Left ventricle myocardium superior (tissue), 1 donor: Measurements from ENCODE around the gene ATP6V1D. TPM values are rescaled to one million over a fixed set of nuclear protein-coding genes. Genes with fewer than 3 reads are reported as not detected.
"Not testable (repeated sequence)": the region's sequence is repeated elsewhere in the genome, so short reads cannot be mapped to it uniquely, and the experiment has no call there.

Experiments
- ATAC-seq: fragments of 200-7000 bp; cut with Tn5 transposase; one replicate; pipeline ENCODE4 v1.9.1; 2020; ENCODE audit warnings: mild to moderate bottlenecking, moderate library complexity
- DNase-seq: peaks from one replicate; pipeline ENCODE4 v3.0.0-alpha.2; 2020
- intact Hi-C: fragments of 100-400 bp; cut with micrococcal nuclease; formaldehyde crosslinking; loops from one replicate; pipeline ENCODE4 v1.11.0; 2022
- long read RNA-seq: library from polyadenylated mRNA; unstranded; transcript quantifications from one replicate; pipeline ENCODE4 v2.0.0, GENCODE V29; 2021
- total RNA-seq: library from RNA; stranded (reverse); fragmentation: NEBNext Ultra II Directional; extraction: Animal tissue kit (Norgen Biotek cat#: 25700); gene quantifications from one replicate; pipeline ENCODE4 v1.2.1, GENCODE V29; 2021
- donor health status: DM: no; HTN: yes; CAD: no; lungs with severe emphysema.

Gene ATP6V1D
- 155 TPM for total RNA-seq
- long read RNA-seq, transcript ATP6V1D-201 (9 exons, 1,845 nt) = major isoform, 91 of 105 reads
- long read RNA-seq, partial matches to known transcripts = 13 of 105 reads
- long read RNA-seq, other reads (novel, unspliced or antisense) = 0 of 105 reads

- intact Hi-C loops = no loop called here
- ATAC-seq (peak; percentile 98), DNase-seq (peak; percentile 100)
Measured at GRCh38 chr14:67359775-67360469, at the start of gene ATP6V1D, which contains the start of gene EIF2S1. Gene ATP6V1D (minus strand): TSS chr14:67359804. CDS start chr14:67359698, 106 bp downstream. Gene EIF2S1 (plus strand): TSS chr14:67360328. CDS start chr14:67364768, 4,440 bp downstream.

- intact Hi-C loops, ATAC-seq, DNase-seq: not testable (repeated sequence)
Measured at GRCh38 chr14:67408122-67408801, 48.7 kb upstream of the ATP6V1D start.

GRCh38 chr14:67405771-67406170 is 46.2 kb upstream of the ATP6V1D start:
- ATAC-seq (no peak), DNase-seq (no peak)
- intact Hi-C loops = no loop called here

- intact Hi-C loops = no loop called here
- DNase-seq (no peak), ATAC-seq (no peak)
Measured at GRCh38 chr14:67400434-67400833, 40.8 kb upstream of the ATP6V1D start.

- intact Hi-C loops = no loop called here
- no peak for ATAC-seq
- DNase-seq = no peak
Measured at GRCh38 chr14:67397536-67397935, 37.9 kb upstream of the ATP6V1D start.

- no peak for ATAC-seq
- DNase-seq = no peak
- intact Hi-C loops = no loop called here
Measured at GRCh38 chr14:67396381-67396970, 36.9 kb upstream of the ATP6V1D start.

GRCh38 chr14:67395876-67396189 is 36.2 kb upstream of the ATP6V1D start:
- DNase-seq (no peak), ATAC-seq (no peak)
- intact Hi-C loops = no loop called here

GRCh38 chr14:67395086-67395875 is 35.7 kb upstream of the ATP6V1D start:
- no peak for ATAC-seq
- DNase-seq = no peak
- intact Hi-C loops = no loop called here

- ATAC-seq (no peak), DNase-seq (no peak)
- intact Hi-C loops = no loop called here
Measured at GRCh38 chr14:67393689-67394088, 34.1 kb upstream of the ATP6V1D start.

- DNase-seq (no peak), ATAC-seq (no peak)
- intact Hi-C loops = no loop called here
Measured at GRCh38 chr14:67392800-67393199, 33.2 kb upstream of the ATP6V1D start.

GRCh38 chr14:67392123-67392522 is 32.5 kb upstream of the ATP6V1D start:
- no peak for DNase-seq
- no peak for ATAC-seq
- intact Hi-C loops = no loop called here

GRCh38 chr14:67391268-67391667 is 31.7 kb upstream of the ATP6V1D start:
- ATAC-seq = no peak
- intact Hi-C loops = no loop called here
- DNase-seq = no peak

GRCh38 chr14:67389811-67390534 is 30.4 kb upstream of the ATP6V1D start:
- ATAC-seq = no peak
- intact Hi-C loops = no loop called here
- no peak for DNase-seq

- intact Hi-C loops = no loop called here
- no peak for ATAC-seq
- no peak for DNase-seq
Measured at GRCh38 chr14:67389275-67389674, 29.7 kb upstream of the ATP6V1D start.

- DNase-seq = no peak
- ATAC-seq = no peak
- intact Hi-C loops = no loop called here
Measured at GRCh38 chr14:67387195-67387594, 27.6 kb upstream of the ATP6V1D start.

- intact Hi-C loops = no loop called here
- DNase-seq (no peak), ATAC-seq (no peak)
Measured at GRCh38 chr14:67385618-67386017, 26.0 kb upstream of the ATP6V1D start.

- intact Hi-C loops = no loop called here
- ATAC-seq = peak; percentile 84
- DNase-seq = no peak
Measured at GRCh38 chr14:67385120-67385519, 25.5 kb upstream of the ATP6V1D start.

GRCh38 chr14:67377916-67378315 is 18.3 kb upstream of the ATP6V1D start:
- no peak for DNase-seq
- intact Hi-C loops = no loop called here

GRCh38 chr14:67373347-67373746 is 13.7 kb upstream of the ATP6V1D start:
- no peak for ATAC-seq
- intact Hi-C loops = no loop called here
- DNase-seq = no peak

More at GRCh38 chr14:67377916-67378315, 18.3 kb upstream of the ATP6V1D start:
- ATAC-seq = no peak
